SK-N-MC (cell line): Measurements from ENCODE around the gene MTARC2.
A peak's percentile ranks its signal among the peaks of the same experiment; 100 is the strongest.
"Not testable (repeated sequence)": the region's sequence is repeated elsewhere in the genome, so short reads cannot be mapped to it uniquely, and the experiment has no call there.

Source experiments
- DNase-seq: peaks from one replicate; pipeline ENCODE4 v3.0.0-alpha.2; 2011; ENCODE audit warnings: low read depth, low spot score
- H3K27ac ChIP-seq: fragments of 200-600 bp; sonication (generic); 2 replicates; pipeline ENCODE4 v1.5.1; 2016; ENCODE audit warnings: mixed run types
- H3K36me3 ChIP-seq: fragments of 200-600 bp; sonication (generic); 2 replicates; pipeline ENCODE4 v1.6.1; 2017; ENCODE audit warnings: antibody characterized with exemption, low read length, mixed read lengths; ENCODE audit not compliant: insufficient read depth
- H3K4me3 ChIP-seq: fragments of 200-600 bp; sonication (generic); 2 replicates; pipeline ENCODE4 v1.5.1; 2016
- H3K9ac ChIP-seq: fragments of 200-600 bp; sonication (generic); 2 replicates; pipeline ENCODE4 v1.8.0; 2017; ENCODE audit warnings: mixed run types, mixed read lengths; ENCODE audit not compliant: insufficient read length
- H3K9me3 ChIP-seq: fragments of 200-600 bp; sonication (generic); 2 replicates; pipeline ENCODE4 v1.6.1; 2017; ENCODE audit warnings: low read depth, mild to moderate bottlenecking, antibody characterized with exemption, low read length, moderate library complexity, mixed read lengths
- EZH2 ChIP-seq: fragments of 200-600 bp; sonication (generic); IDR thresholded peaks from one replicate; pipeline ENCODE4 v1.6.1; 2017; ENCODE audit warnings: antibody characterized with exemption
- FOXP2 ChIP-seq: optimal IDR thresholded peaks from 2 replicates; pipeline ENCODE3; 2011; ENCODE audit warnings: mild to moderate bottlenecking, moderate library complexity; ENCODE audit not compliant: insufficient read depth; ENCODE audit errors: extremely low read length, control extremely low read depth
- POLR2AphosphoS5 ChIP-seq: IDR thresholded peaks from 2 replicates; pipeline ENCODE4 v1.6.1; 2012; ENCODE audit warnings: mild to moderate bottlenecking, low read depth, low read length, borderline replicate concordance

The MTARC2 gene

GRCh38 chr1:220726634-220727033, 21.5 kb upstream of the MTARC2 start:
- Histone ChIP-seq H3K4me3 (no peak overlapping the region), H3K9ac (no peak overlapping the region), H3K36me3 (no peaks in the 10 kb centered on the region), H3K27ac (no peak overlapping the region), H3K9me3 (no peaks in the 10 kb centered on the region)
- no peak for DNase-seq
- no peak for TF ChIP-seq FOXP2
- TF ChIP-seq POLR2AphosphoS5 = no peak
- TF ChIP-seq EZH2 = no peak

GRCh38 chr1:220727519-220727918, 20.6 kb upstream of the MTARC2 start:
- TF ChIP-seq POLR2AphosphoS5 (no peak), FOXP2 (no peak), EZH2 (no peak)
- DNase-seq = no peak
- no peak overlapping the region for H3K4me3 ChIP-seq
- no peaks in the 10 kb centered on the region for H3K9me3 ChIP-seq
- no peaks in the 10 kb centered on the region for H3K36me3 ChIP-seq
- no peak overlapping the region for H3K27ac ChIP-seq
- H3K9ac ChIP-seq = no peak overlapping the region

GRCh38 chr1:220730486-220730885, 17.6 kb upstream of the MTARC2 start:
- H3K9me3 ChIP-seq = no peaks in the 10 kb centered on the region

GRCh38 chr1:220732137-220732536, 16.0 kb upstream of the MTARC2 start:
- Histone ChIP-seq H3K27ac (no peak overlapping the region), H3K36me3 (no peaks in the 10 kb centered on the region), H3K9ac (no peak overlapping the region), H3K4me3 (no peak overlapping the region), H3K9me3 (no peaks in the 10 kb centered on the region)
- DNase-seq = no peak
- no peak for TF ChIP-seq POLR2AphosphoS5

More at GRCh38 chr1:220730486-220730885, 17.6 kb upstream of the MTARC2 start:
- Histone ChIP-seq H3K36me3 (no peaks in the 10 kb centered on the region), H3K9ac (no peak overlapping the region), H3K4me3 (no peak overlapping the region), H3K27ac (no peak overlapping the region)
- TF ChIP-seq FOXP2 = no peak
- no peak for TF ChIP-seq POLR2AphosphoS5
- no peak for TF ChIP-seq EZH2
- no peak for DNase-seq

GRCh38 chr1:220732621-220733020, 15.5 kb upstream of the MTARC2 start:
- DNase-seq = no peak
- peak overlapping the region; percentile 44 for H3K4me3 ChIP-seq

GRCh38 chr1:220733086-220733601, 15.0 kb upstream of the MTARC2 start:
- no peaks in the 10 kb centered on the region for H3K36me3 ChIP-seq
- TF ChIP-seq EZH2 (no peak), POLR2AphosphoS5 (no peak), FOXP2 (no peak)
- H3K9ac ChIP-seq = peak overlapping the region; percentile 3
- peak; percentile 52 for DNase-seq
- peak overlapping the region; percentile 44 for H3K4me3 ChIP-seq
- no peaks in the 10 kb centered on the region for H3K9me3 ChIP-seq
- no peak overlapping the region for H3K27ac ChIP-seq

More at GRCh38 chr1:220732621-220733020, 15.5 kb upstream of the MTARC2 start:
- H3K9ac ChIP-seq = no peak overlapping the region
- H3K9me3 ChIP-seq = no peaks in the 10 kb centered on the region
- TF ChIP-seq POLR2AphosphoS5 (no peak), EZH2 (no peak), FOXP2 (no peak)
- H3K36me3 ChIP-seq = no peaks in the 10 kb centered on the region
- H3K27ac ChIP-seq = no peak overlapping the region

- H3K9ac ChIP-seq = no peak overlapping the region
- no peak for TF ChIP-seq FOXP2
- TF ChIP-seq EZH2 = no peak
- no peak for TF ChIP-seq POLR2AphosphoS5
- H3K9me3 ChIP-seq = no peaks in the 10 kb centered on the region
- no peak for DNase-seq
- H3K27ac ChIP-seq = no peak overlapping the region
- no peaks in the 10 kb centered on the region for H3K36me3 ChIP-seq
- H3K4me3 ChIP-seq = no peak overlapping the region
Observed at GRCh38 chr1:220734571-220735326, 13.4 kb upstream of the MTARC2 start.

- DNase-seq, H3K36me3 ChIP-seq, H3K9me3 ChIP-seq, H3K27ac ChIP-seq, H3K9ac ChIP-seq, H3K4me3 ChIP-seq: not testable (repeated sequence)
Observed at GRCh38 chr1:220736283-220736682, 11.8 kb upstream of the MTARC2 start.

- H3K9ac ChIP-seq = no peak overlapping the region
- no peak for TF ChIP-seq FOXP2
Observed at GRCh38 chr1:220741349-220741748, 6.8 kb upstream of the MTARC2 start.

More at GRCh38 chr1:220741349-220741748, 6.8 kb upstream of the MTARC2 start:
- no peaks in the 10 kb centered on the region for H3K9me3 ChIP-seq
- H3K4me3 ChIP-seq = no peak overlapping the region
- no peak for DNase-seq
- H3K36me3 ChIP-seq = no peaks in the 10 kb centered on the region
- no peak overlapping the region for H3K27ac ChIP-seq
